ENCODE measurements around the gene ECHS1.
"Not testable (repeated sequence)": the region's sequence is repeated elsewhere in the genome, so short reads cannot be mapped to it uniquely, and the experiment has no call there.

Gene ECHS1

DNA sequence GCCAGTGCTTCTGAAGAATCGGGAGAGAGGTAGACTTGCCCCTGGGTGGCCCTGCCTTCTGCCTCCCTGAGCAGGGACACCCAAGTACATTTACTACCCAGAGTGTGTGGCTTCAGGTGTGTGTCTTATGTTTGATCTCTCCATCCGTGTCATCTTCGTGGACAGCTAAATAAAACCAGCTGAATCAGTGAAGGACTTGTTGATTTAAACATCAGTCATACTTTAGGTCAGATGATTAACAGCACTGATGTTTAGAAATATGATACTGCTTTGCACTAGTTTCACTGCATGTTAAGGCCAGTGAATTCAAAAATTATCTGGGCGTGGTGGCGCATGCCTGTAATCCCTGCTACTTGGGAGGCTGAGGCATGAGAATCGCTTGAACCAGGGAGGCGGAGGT is 24.8 kb upstream of the ECHS1 start:
- DNase-seq = no peak

DNA sequence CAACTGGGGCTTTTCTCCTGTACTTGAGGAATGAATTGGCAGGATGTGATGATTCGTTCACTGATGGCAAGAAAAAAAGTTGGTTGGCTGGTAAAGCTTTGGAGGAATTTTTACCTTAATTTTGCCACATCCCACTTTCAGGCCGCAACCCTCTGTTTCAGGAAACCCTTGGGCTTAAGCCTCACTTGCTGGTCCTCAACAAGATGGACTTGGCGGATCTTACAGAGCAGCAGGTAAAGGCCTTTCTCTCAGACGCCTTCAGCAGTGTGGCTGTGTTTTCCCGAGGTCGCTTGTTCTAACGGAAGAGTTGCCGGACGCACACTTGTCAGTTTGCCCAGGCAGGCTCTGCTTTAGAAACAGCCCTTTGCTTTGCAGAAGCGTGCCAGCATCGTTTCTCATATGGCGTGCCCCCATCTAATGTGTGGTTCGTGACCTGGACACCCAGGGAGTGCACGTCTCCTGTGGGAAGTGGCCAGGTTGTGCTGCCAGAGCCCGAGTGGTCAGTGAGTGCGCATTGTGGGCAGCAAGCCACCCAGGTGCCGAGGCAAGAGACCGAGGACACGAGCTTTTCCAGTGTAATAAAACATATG is 23.0 kb upstream of the ECHS1 start:
- DNase-seq = no peak

DNA sequence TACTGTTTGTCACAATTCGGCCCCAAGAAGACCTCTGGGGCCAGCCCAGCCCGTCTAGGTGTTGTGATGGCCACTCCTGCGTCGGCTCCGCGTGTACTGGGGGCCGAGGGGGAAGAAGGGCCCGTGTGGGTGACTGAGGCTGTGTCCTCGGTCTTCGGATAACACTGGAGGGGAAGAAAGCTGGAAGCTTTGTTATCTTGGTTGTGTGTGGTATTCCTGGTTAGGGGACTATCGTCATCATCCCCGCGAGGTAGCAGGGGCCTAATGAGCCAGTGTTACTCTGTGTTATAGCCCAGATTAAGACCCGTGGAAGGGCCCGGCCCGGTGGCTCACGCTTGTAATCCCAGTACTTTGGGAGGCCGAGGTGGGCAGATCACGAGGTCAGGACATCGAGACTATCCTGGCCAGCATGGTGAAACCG is 21.7 kb upstream of the ECHS1 start:
- no peak for DNase-seq

DNA sequence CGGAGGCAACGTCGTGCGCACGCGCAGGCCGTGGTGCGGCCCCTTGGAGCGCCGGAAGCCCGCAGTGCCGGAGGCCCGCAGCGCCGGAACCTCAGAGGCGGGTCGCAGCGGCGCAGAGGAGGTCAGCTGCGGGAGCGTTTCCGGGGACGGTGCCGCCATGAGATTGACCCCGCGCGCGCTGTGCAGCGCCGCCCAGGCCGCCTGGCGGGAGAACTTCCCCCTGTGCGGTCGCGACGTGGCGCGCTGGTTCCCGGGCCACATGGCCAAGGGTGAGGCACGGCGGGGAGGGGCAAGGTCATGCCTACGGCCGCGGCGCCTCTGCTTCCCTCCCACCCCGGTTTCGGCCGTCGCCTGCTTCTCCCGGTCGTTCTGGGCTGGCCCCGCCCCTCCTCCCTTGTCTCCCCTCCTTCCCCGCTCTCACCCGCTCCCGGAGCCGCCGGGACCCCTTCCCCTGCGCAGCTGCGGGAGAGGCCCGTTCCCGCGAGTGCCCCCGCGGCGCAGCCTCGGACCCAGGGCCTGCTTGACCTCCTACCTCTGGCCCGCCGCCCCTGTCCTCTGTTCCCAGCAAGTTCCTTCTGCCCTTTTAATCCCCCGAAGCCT is 21.0 kb upstream of the ECHS1 start, which contains the start of gene MTG1:
TSS of gene MTG1 (plus strand) at position 94 of the 600 bp plus-strand sequence. CDS start at position 158, 64 bp downstream.
- peak; percentile 70 for DNase-seq

DNA sequence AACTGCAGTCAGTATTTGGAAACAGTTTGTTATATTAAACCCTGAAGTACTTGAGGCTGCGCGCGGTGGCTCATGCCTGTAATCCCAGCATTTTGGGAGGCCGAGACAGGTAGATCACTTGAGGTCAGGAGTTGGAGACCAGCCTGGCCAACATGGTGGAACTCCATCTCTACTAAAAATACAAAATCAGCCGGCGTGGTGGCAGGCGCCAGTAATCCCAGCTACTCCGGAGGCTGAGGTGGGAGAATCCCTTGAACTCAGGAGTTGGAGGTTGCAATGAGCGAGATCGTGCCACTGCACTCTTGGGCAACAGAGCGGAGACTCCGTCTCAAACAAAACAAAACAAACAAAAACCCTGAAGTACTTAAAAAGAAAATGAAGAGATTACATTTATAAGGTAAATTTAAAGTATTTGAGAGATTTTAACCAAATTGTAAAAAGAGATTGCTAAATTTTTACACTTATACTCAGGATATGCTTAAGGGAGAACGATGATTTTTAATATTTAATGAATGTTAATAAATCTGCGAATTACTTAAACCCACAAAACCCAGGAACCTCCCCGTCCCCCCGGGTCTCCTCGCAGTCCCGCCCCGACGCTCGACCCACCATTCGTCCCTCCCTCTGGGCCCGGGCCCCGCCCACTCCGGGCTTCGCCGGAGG is 20.4 kb upstream of the ECHS1 start:
- DNase-seq = no peak

DNA sequence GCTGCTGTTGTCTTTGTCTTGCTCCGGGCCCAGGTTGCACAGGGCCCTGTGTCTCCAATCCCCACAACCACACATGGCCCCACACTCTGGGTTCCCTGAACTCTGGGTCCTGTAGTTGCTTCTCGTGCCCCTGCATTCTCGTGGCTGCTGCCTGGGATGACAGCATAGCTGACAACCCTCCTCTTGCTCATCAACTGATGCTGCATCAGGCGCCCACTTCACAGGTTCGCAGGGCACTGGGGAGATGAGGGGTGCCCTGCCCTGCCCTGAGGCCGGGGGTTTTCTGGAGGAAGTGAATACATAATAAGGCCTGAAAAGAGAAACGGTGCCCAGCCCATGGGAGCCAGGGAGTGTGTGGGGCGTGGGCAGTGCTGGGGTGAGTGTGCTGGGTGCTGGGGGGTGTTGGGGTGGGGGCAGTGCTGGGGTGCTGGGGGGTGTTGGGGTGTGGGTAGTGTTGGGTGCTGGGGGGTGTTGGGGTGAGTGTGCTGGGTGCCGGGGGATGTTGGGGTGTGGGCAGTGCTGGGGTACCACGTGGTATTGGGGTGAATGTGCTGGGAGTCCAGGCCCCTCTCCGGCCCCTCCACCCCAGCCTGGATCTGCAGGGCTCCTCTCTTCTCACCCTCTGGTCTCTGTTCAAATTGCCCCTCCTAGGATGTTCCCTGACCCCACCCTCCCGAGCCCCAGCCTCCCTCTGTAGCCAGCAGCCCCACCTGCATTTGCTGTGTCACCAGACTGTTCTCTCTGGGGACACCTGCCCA is 18.8 kb upstream of the ECHS1 start:
- no peak for DNase-seq

DNA sequence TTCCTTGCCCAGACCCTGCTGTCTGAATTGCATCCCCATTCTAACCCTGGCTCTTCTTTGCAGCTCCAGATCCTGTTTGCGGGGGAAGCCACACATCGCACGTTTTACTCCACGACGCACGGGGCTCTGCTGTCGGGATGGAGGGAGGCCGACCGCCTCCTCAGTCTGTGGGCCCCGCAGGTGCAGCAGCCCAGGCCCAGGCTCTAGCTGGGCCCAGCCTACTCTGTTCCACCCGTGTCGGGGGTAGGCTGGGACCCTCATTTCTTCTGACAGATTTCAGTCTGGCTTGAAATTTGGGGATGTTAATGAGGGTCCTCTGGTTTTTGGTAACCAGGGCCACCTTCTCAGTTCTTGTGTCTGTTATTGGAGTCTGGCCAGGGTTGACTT is 18.1 kb upstream of the ECHS1 start:
- no peak for DNase-seq

DNA sequence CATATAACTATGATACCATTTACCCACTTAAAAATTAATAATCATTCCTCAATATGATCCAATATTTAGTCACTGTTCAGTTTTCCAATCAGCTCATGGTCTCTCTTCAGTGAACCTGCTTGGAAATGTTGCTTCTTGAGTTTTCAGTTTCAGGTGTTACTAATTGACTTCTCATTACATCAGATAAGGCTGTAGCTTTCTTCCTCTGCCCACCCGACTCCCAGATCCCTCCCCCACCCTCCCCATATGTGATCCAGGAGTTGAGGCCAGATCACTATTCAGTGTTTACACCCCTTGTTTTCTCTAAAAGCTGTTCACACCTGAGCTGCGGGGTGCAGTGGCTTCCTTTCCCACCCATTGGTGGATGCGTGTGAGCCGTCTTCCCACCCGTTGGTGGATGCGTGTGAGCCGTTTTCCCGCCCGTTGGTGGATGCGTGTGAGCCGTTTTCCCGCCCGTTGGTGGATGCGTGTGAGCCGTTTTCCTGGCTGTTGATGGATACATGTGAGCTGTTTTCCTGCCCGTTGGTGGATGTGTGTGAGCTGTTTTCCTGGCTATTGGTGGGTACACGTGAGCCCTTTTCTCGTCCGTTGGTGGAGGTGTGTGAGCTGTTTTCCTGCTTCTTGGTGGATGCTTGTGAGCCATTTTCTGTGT is 17.6 kb upstream of the ECHS1 start:
- no peak for DNase-seq

DNA sequence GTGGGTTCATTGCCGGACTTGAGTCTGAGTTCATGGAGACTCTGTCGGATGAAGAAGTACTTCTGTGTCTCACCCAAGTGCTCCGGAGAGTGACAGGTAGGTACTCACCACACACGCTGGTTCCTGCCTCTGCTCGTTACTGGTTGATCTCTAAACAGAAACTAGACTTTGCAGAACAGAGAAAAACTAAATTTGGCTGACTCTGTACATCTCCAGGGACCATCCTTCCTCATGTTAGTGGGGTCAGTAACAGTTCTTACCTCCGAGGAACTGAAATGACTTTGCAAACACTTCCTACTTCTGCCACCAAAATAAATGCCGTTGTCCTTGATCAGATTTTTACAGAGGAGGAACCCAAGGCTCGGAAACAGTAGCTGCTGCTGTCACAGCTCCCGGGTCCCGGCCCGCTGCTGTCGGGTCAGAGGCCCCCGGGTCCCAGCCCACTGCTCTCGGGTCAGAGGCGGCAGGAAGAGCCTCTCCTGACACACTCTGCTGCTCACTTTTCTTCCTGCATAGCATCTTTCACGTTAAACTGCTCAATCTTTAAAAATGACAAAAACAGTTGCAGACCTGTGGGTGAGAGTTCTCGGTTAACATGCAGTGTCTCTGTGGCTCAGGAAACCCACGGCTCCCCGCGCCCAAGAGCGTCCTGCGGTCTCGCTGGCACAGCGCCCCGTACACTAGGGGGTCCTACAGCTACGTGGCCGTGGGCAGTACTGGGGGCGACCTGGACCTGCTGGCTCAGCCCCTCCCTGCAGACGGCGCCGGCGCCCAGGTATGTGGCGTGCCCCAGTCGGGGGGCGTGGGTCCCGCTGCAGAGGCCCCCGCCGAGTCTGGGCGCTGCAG is 16.0 kb upstream of the ECHS1 start:
- no peak for DNase-seq

DNA sequence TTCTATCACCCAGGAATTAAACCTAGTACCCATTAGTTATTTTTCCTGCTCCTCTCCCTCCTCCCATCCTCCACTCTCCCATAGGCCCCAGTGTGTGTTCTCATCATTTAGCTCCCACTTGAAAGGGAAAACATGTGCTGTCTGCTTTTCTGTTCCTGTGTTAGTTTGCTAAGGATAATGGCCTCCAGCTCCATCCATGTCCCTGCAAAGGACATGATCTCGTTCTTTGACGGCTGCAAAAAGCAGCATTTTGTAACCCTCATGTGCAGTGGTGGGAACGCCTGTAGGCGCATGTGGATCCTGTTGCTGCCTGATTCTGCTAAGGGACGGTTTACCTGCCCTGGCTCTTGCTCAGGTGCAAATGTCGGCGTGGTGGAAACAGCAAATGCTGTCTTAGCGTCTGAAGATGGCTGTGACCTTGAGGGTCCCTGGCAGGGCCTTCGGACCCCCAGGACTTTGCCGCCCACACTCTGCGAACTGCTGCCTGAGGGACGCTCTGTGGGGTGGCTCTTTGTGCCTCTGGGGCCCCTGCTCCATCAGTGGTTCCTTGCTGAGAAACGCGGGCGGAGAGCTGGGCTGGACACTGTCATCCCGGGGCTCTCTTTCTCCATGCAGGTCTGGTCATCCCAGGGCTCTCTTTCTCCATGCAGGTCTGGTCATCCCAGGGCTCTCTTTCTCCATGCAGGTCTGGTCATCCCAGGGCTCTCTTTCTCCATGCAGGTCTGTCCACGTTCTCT is 15.2 kb upstream of the ECHS1 start:
- DNase-seq = no peak

DNA sequence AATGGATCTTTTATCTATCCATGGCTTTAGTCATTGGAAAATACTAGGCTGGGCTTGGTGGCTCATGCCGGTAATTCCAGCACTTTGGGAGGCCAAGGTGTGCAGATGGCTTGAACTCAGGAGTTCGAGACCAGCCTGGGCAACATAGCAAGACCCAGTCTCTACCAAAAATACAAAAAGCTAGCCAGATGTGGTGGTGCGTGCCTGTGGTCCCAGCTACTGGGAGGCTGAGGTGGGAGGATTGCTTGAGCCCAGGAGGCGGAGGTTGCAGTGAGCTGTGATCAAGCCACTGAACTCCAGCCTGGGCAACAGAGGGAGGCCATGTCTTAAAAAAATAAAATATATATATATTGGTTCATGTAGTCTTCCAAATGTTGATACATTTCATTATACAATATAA is 13.8 kb upstream of the ECHS1 start:
- not testable (repeated sequence) for DNase-seq

DNA sequence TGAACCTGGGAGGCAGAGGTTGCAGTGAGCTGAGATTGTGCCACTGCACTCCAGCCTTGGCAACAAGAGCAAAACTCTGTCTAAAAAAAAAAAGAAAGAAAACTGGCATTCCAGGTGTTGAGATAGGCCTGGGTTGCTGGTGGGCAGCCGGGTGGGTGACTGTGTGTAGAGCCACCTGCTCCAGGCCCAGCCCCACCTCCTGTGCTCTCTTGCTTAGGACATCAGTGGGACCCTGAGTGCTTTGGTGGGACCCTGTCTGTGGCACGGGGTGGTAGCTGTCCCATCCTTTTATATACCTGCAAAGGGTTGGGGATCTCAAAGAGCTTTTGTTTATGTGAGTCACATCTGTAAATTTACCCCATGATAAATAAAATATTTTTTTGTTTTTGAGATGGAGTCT is 12.1 kb upstream of the ECHS1 start:
- DNase-seq = no peak

DNA sequence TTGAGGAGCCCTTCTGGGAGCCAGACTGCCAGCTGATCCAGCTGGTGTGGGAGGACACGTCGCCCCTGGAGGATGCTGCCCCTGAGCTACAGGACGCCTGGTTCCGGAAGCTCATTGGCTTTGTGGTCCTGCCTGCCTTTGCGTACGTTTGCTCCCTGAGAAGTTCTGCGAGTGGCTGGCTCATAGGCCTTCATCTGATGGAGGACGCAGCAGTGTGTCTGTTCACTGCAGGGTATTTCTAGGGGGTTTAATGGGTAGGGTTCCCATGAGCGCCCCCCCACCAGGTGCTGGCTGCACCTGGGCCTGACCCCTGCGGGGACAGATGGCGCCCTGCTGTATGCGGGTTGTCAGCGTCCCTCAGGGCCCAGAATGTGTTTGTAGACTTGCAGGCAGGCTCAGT is 10.9 kb upstream of the ECHS1 start:
- DNase-seq = no peak

DNA sequence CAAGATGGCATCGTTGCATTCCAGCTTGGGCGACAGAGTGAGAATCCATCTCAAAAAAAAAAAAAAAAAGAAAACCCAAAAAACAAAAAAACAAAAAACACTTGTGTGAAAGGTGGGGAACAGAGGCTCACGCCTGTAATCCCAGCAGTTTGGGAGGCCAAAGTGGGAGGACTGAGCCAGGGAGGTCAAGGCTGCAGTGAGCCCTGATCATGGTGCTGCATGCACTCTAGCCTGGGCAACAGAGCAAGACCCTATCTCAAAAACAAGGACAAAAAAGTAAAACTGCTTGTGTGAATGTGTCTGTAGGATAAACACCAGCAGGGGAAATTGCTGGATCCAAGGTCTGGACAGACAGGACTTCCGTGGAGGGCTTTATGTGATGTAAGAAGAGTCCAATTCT is 10.4 kb upstream of the ECHS1 start:
- DNase-seq = no peak

DNA sequence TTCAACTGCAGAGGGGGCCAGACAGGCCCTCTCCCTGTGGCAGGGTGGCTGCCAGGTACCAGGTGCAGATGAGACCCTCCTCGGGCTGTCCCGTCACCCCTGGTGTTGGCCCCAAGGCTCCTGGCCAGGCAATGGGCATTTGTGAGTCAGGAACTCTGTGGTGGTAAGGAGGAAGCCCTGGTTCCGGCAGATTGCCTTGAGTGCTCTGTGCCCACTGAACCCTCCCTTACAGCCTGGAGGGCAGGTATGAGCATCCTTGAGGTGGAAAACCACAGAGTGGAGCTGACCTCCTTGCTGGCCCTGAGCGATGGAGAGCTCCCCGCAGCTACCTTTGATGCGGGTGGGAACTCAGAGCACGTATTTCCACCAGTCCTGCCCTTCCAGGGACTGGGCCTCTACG is 7.9 kb upstream of the ECHS1 start:
- DNase-seq = no peak

DNA sequence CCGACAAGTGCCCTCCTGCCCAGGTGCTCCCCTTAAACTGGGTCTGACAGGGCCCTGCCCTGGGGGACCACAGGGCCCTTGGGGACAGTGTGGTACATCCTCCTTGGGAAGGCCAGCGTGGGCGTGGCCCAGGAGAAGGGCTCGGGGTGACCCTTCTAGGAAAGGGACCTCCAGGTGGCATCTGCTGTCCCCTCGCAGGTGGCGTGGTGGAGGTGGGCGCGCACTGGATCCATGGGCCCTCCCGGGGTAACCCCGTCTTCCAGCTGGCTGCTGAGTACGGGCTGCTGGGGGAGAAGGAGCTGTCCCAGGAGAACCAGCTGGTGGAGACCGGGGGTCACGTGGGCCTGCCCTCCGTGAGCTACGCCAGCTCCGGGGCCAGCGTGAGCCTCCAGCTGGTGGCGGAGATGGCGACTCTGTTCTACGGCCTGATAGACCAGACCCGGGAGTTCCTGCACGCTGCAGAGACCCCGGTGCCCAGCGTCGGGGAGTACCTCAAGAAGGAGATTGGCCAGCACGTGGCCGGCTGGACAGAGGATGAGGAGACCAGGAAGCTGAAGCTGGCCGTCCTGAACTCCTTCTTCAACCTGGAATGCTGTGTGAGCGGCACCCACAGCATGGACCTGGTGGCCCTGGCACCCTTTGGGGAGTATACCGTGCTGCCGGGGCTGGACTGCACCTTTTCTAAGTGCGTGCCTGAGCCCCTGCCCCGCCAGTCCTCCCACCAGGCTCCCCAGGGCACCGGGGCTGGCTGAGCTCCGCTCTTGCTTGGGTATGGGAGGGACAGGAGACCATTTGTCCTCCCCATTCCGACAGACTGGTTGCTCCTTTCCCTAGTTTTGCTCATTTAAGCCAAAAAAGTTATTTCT is 6.9 kb upstream of the ECHS1 start:
- DNase-seq = no peak

DNA sequence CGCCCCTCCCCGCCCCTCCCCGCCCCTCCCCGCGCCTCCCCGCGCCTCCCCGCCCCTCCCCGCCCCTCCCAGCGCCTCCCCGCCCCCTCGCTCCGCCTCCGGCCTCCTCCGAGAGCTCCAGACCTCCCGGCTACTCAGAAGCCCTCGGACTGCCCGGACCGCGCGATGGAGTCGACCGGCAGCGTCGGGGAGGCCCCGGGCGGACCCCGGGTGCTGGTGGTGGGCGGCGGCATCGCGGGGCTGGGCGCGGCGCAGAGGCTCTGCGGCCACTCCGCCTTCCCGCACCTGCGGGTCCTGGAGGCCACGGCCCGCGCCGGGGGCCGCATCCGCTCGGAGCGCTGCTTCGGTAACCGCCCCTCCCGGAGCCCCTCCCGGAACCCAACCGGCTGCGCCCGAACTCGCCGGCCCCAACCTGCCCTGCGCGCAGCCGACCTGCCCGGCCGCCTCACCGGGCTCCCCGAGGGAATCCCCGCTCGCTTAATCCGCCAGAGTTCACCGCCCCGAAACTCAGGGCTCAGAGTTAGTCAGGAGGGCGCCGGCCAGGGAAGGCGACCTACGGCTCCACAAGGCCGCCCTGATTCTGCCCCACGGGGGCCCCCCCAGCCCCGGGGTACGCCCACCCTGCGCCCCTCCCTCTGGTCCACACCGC is 6.1 kb upstream of the ECHS1 start, which contains the start of gene PAOX:
TSS of gene PAOX (plus strand) at position 111 of the 649 bp plus-strand sequence. CDS start at position 166, 55 bp downstream.
- DNase-seq = peak; percentile 6

DNA sequence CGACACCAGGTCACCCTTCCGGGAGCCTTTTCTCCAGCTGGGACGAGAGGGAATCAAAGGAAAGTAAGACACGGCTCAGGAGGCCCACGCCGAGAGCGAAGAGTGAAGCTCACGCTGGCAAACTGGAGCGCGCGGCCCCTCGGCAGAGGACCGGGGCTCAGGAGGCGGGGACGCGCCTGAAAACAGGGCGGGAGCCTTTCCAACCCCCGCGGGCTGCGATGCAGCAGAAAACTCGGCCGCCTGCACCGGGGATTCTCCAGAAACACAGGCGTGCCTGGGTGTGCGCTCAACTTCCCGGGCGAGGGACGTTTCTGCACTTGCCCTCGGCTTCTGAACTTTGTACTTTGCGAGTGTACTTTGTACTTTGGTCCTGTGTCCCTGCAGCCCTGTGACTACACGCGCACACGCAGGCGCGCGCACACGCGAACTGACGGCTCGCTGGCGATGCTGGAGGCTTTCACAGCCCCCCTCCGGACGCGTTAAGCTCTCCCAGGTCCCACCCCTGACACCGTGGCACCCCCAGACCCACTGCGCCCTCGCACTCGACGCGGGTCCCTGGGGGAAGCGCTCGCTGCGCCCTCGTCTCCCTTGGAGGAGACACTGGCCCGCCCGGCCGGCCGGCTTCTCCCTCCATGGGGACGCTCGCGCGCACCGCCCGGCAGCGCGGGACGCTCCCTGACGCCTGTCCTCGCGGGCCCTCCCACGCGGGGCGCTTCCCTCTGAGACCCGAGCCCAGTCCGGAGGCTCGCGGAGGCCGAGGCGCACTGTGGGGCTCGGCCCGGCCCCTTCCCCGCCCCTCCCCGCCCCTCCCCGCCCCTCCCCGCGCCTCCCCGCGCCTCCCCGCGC is 5.3 kb upstream of the ECHS1 start:
- peak; percentile 50 for DNase-seq

DNA sequence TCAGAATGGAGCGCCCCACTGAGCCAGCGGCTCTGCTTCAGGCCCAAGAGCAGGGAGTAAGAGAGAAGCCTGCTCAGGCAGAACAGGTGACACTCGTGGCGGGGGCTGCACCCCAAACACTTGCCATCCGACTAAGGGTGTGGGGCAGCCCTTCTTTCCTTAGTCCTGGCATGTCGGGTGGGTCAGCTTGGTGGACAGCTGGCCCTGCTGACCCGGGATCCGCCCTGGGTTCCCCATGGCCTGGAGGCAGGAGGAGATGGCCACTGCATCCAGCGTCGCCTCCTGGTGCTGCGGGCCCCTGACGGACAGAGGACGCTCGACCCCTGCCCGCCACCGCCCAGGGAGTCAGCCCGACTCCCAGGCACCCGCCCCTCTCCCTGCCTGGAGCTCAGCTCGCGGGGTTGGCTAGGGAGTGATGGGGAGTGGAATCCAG is 4.7 kb upstream of the ECHS1 start:
- DNase-seq = no peak

All from NCI-H2227 treated with DMSO at 0.1 percent for 48 hours (cell line).